ENCODE results near the gene PCDHGA8.
"Not testable (repeated sequence)": the region's sequence is repeated elsewhere in the genome, so short reads cannot be mapped to it uniquely, and the experiment has no call there.

Gene PCDHGA8

DNA sequence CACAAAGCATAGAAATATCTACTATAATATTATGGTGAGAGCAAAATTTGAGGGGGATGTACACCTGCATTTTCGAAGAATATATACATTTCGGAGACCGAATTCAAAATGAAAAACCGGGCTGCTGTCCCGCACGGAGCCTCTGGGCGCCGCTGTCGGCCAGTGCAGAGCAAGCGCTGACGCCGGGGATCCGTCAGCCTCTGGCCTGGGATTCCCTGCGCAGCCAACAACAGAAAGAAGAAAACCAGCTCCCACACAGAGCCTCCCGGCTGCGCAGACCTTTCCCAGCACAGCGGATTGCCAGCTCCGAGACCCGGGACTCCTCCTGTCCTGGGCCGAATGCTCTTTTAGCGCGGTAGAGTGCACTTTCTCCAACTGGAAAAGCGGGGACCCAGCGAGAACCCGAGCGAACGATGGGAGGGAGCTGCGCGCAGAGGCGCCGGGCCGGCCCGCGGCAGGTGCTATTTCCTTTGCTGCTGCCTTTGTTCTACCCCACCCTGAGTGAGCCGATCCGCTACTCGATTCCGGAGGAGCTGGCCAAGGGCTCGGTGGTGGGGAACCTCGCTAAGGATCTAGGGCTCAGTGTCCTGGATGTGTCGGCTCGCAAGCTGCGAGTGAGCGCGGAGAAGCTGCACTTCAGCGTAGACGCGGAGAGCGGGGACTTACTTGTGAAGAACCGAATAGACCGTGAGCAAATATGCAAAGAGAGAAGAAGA lies 15.5 kb downstream of the PCDHGA8 start, which contains the start of gene PCDHGB6:
TSS of gene PCDHGB6 (plus strand) at position 232 of the 716 bp plus-strand sequence. CDS start at position 414, 182 bp downstream.
- H3K27me3 ChIP-seq (ENCODE audit: control insufficient read depth, insufficient read depth, low read length, poor library complexity, severe bottlenecking); H3K4me1 ChIP-seq (ENCODE audit: control insufficient read depth, insufficient read depth, low read length); H3K9me3 ChIP-seq (ENCODE audit: control insufficient read depth, low read length): not testable (repeated sequence)
- H3K27ac ChIP-seq (ENCODE audit: insufficient read depth, low read depth, low read length, poor library complexity, severe bottlenecking): peak within 1 kb of the TSS; percentile 79
- 25 to 27% methylated on average over 50 to 51 of the region's 51 CpGs for WGBS, 2 experiments
- peak within 1 kb of the TSS; percentile 41 for H3K4me3 ChIP-seq (ENCODE audit: insufficient read depth, low read depth, low read length)
- H3K36me3 ChIP-seq (ENCODE audit: control insufficient read depth, insufficient read depth, low read length): peaks cover 13% of the 10 kb centered on the region

DNA sequence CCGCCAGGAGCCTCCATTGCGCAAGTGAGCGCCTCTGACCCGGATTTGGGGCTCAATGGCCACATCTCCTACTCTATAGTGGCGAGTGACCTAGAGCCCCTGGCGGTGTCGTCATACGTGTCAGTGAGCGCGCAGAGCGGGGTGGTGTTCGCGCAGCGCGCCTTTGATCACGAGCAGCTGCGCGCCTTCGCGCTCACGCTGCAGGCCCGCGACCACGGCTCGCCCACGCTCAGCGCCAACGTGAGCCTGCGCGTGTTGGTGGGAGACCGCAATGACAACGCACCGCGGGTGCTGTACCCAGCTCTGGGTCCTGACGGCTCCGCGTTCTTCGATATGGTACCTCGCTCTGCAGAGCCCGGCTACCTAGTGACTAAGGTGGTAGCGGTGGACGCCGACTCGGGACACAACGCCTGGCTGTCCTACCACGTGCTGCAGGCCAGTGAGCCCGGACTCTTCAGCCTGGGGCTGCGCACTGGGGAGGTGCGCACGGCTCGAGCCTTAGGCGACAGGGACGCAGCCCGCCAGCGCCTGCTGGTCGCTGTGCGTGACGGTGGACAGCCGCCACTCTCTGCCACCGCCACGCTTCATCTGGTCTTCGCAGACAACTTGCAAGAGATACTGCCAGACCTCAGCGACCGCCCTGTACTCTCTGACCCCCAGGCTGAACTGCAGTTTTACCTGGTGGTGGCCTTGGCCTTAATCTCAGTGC lies 17.3 kb downstream of the PCDHGA8 start:
- no peaks in the 10 kb centered on the region for H3K27me3 ChIP-seq (ENCODE audit: control insufficient read depth, insufficient read depth, low read length, poor library complexity, severe bottlenecking)
- peaks cover 29% of the 10 kb centered on the region for H3K36me3 ChIP-seq (ENCODE audit: control insufficient read depth, insufficient read depth, low read length)
- H3K4me3 ChIP-seq (ENCODE audit: insufficient read depth, low read depth, low read length): peak overlapping the region; percentile 5
- 97% methylated on average over 64 of the region's 64 CpGs for WGBS, 2 experiments
- peaks cover 6% of the 10 kb centered on the region for H3K9me3 ChIP-seq (ENCODE audit: control insufficient read depth, low read length)
- H3K4me1 ChIP-seq (ENCODE audit: control insufficient read depth, insufficient read depth, low read length): no peaks in the 10 kb centered on the region
- H3K27ac ChIP-seq (ENCODE audit: insufficient read depth, low read depth, low read length, poor library complexity, severe bottlenecking): no peak overlapping the region

DNA sequence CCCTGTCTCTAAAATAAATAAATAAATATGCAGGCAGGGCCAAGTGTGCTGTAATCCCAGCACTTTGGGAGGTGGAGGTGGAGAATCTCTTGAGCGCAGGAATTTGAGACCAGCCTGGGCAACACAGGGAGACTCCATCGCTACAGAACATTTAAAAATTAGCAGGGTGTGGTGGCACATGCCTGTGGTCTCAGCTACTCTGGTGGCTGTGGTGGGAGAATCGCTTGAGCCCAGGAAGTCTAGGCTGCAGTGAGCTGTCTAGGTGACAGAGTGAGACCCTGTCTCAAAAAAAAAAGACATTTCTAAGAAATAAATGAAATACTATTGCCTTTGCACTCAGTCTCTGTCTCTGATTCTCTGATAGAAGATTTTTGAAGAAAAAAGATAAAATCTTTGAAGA lies 19.1 kb downstream of the PCDHGA8 start:
- WGBS, 2 experiments: 92 to 97% methylated on average over 3 of the region's 3 CpGs
- Histone ChIP-seq H3K27ac (ENCODE audit: insufficient read depth, low read depth, low read length, poor library complexity, severe bottlenecking) (no peak overlapping the region), H3K4me1 (ENCODE audit: control insufficient read depth, insufficient read depth, low read length) (no peaks in the 10 kb centered on the region), H3K36me3 (ENCODE audit: control insufficient read depth, insufficient read depth, low read length) (peaks cover 43% of the 10 kb centered on the region), H3K9me3 (ENCODE audit: control insufficient read depth, low read length) (peaks cover 8% of the 10 kb centered on the region), H3K27me3 (ENCODE audit: control insufficient read depth, insufficient read depth, low read length, poor library complexity, severe bottlenecking) (no peaks in the 10 kb centered on the region), H3K4me3 (ENCODE audit: insufficient read depth, low read depth, low read length) (no peak overlapping the region)

DNA sequence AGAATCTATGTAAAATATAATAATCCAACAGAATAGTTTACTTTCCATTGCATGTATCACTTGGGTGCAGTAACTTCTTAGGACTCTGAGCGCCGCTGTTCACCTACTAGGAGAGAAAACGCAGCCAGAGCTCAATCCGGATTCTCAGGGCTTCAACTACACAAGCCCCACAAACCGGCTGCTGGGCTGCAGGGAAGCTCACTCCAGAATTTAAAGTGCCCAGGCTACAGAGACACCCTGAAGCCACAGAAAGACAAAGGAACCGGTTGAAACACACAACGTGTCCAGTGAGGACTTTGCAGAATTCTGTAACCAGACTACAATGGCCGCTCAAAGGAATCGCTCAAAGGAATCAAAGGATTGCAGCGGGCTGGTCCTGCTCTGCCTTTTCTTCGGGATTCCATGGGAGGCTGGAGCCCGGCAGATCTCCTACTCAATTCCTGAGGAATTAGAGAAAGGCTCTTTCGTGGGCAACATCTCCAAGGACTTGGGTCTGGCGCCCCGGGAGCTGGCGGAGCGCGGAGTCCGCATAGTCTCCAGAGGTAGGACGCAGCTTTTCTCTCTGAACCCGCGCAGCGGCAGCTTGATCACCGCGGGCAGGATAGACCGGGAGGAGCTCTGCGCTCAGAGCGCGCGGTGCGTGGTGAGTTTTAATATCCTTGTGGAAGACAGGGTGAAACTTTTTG lies 20.6 kb downstream of the PCDHGA8 start, which contains the start of gene PCDHGA10:
TSS of gene PCDHGA10 (plus strand) at position 134 of the 686 bp plus-strand sequence. CDS start at position 323, 189 bp downstream.
- Histone ChIP-seq H3K27me3 (ENCODE audit: control insufficient read depth, insufficient read depth, low read length, poor library complexity, severe bottlenecking) (no peaks in the 10 kb centered on the region), H3K36me3 (ENCODE audit: control insufficient read depth, insufficient read depth, low read length) (peaks cover 48% of the 10 kb centered on the region), H3K9me3 (ENCODE audit: control insufficient read depth, low read length) (peaks cover 8% of the 10 kb centered on the region), H3K4me1 (ENCODE audit: control insufficient read depth, insufficient read depth, low read length) (no peaks in the 10 kb centered on the region), H3K4me3 (ENCODE audit: insufficient read depth, low read depth, low read length) (peak within 1 kb of the TSS; percentile 46), H3K27ac (ENCODE audit: insufficient read depth, low read depth, low read length, poor library complexity, severe bottlenecking) (peak within 1 kb of the TSS; percentile 17)
- 42 to 49% methylated on average over 31 of the region's 31 CpGs for WGBS, 2 experiments

DNA sequence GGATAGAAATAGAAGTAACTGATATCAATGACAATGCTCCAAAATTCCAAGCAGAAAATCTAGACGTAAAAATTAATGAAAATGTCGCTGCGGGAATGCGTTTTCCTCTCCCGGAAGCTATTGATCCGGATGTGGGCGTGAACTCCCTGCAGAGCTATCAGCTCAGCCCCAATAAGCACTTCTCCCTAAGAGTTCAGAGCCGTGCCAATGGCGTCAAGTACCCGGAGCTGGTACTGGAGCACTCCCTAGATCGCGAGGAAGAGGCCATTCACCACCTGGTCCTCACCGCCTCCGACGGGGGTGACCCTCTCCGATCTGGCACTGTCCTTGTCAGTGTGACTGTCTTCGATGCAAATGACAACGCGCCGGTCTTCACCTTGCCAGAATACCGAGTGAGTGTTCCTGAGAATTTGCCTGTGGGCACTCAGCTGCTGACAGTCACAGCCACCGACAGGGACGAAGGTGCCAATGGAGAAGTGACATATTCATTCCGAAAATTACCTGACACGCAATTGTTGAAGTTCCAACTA lies 21.2 kb downstream of the PCDHGA8 start:
- H3K4me3 ChIP-seq (ENCODE audit: insufficient read depth, low read depth, low read length): peak overlapping the region; percentile 46
- H3K9me3 ChIP-seq (ENCODE audit: control insufficient read depth, low read length): peaks cover 13% of the 10 kb centered on the region
- H3K36me3 ChIP-seq (ENCODE audit: control insufficient read depth, insufficient read depth, low read length): peaks cover 53% of the 10 kb centered on the region
- WGBS, 2 experiments: 60 to 65% methylated on average over 25 of the region's 25 CpGs
- H3K27ac ChIP-seq (ENCODE audit: insufficient read depth, low read depth, low read length, poor library complexity, severe bottlenecking): no peak overlapping the region
- H3K4me1 ChIP-seq (ENCODE audit: control insufficient read depth, insufficient read depth, low read length): no peaks in the 10 kb centered on the region
- H3K27me3 ChIP-seq (ENCODE audit: control insufficient read depth, insufficient read depth, low read length, poor library complexity, severe bottlenecking): no peaks in the 10 kb centered on the region

DNA sequence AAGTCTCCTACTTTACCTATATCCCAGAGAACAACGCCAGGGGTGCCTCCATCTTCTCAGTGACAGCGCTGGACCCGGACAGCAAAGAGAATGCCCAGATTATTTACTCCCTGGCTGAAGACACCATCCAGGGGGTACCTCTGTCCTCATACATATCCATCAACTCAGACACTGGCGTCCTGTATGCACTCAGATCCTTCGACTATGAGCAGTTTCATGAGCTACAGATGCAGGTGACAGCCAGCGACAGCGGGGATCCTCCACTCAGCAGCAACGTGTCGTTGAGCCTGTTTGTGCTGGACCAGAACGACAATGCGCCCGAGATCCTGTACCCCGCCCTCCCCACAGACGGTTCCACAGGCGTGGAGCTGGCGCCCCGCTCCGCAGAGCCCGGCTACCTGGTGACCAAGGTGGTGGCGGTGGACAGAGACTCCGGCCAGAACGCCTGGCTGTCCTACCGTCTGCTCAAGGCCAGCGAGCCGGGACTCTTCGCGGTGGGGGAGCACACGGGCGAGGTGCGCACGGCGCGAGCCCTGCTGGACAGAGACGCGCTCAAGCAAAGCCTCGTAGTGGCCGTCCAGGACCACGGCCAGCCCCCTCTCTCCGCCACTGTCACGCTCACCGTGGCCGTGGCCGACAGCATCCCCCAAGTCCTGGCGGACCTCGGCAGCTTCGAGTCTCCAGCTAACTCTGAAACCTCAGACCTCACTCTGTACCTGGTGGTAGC lies 22.3 kb downstream of the PCDHGA8 start:
- H3K36me3 ChIP-seq (ENCODE audit: control insufficient read depth, insufficient read depth, low read length): peaks cover 50% of the 10 kb centered on the region
- not testable (repeated sequence) for H3K4me1 ChIP-seq (ENCODE audit: control insufficient read depth, insufficient read depth, low read length); H3K27me3 ChIP-seq (ENCODE audit: control insufficient read depth, insufficient read depth, low read length, poor library complexity, severe bottlenecking); H3K27ac ChIP-seq (ENCODE audit: insufficient read depth, low read depth, low read length, poor library complexity, severe bottlenecking); H3K4me3 ChIP-seq (ENCODE audit: insufficient read depth, low read depth, low read length)
- peaks cover 11% of the 10 kb centered on the region for H3K9me3 ChIP-seq (ENCODE audit: control insufficient read depth, low read length)
- 95 to 97% methylated on average over 46 of the region's 46 CpGs for WGBS, 2 experiments

DNA sequence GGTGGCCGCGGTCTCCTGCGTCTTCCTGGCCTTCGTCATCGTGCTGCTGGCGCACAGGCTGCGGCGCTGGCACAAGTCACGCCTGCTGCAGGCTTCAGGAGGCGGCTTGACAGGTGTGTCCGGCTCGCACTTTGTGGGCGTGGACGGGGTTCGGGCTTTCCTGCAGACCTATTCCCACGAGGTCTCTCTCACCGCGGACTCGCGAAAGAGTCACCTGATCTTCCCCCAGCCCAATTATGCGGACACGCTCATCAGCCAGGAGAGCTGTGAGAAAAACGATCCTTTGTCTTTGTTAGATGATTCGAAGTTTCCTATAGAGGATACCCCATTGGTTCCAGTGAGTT lies 22.8 kb downstream of the PCDHGA8 start:
- H3K27me3 ChIP-seq (ENCODE audit: control insufficient read depth, insufficient read depth, low read length, poor library complexity, severe bottlenecking); H3K4me1 ChIP-seq (ENCODE audit: control insufficient read depth, insufficient read depth, low read length); H3K27ac ChIP-seq (ENCODE audit: insufficient read depth, low read depth, low read length, poor library complexity, severe bottlenecking); H3K4me3 ChIP-seq (ENCODE audit: insufficient read depth, low read depth, low read length): not testable (repeated sequence)
- Histone ChIP-seq H3K36me3 (ENCODE audit: control insufficient read depth, insufficient read depth, low read length) (peaks cover 48% of the 10 kb centered on the region), H3K9me3 (ENCODE audit: control insufficient read depth, low read length) (peaks cover 11% of the 10 kb centered on the region)
- WGBS, 2 experiments: 96% methylated on average over 24 of the region's 24 CpGs

DNA sequence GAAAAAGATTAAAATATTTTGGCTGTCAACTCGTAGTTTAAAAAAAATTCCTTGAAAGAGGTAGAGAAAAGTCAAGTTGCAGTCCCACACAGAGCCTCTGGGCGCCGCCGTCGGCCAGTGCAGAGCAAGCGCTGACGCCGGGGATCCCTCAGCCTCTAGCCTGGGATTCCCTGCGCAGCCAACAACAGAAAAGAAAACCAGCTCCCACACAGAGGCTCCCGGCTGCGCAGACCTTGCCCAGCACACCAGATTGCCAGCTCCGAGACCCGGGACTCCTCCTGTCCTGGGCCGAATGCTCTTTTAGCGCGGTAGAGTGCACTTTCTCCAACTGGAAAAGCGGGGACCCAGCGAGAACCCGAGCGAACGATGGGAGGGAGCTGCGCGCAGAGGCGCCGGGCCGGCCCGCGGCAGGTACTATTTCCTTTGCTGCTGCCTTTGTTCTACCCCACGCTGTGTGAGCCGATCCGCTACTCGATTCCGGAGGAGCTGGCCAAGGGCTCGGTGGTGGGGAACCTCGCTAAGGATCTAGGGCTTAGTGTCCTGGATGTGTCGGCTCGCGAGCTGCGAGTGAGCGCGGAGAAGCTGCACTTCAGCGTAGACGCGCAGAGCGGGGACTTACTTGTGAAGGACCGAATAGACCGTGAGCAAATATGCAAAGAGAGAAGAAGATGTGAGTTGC lies 25.2 kb downstream of the PCDHGA8 start, which contains the start of gene PCDHGB7:
TSS of gene PCDHGB7 (plus strand) at position 184 of the 679 bp plus-strand sequence. CDS start at position 367, 183 bp downstream.
- H3K4me3 ChIP-seq (ENCODE audit: insufficient read depth, low read depth, low read length): peak within 1 kb of the TSS; percentile 24
- not testable (repeated sequence) for H3K27ac ChIP-seq (ENCODE audit: insufficient read depth, low read depth, low read length, poor library complexity, severe bottlenecking); H3K27me3 ChIP-seq (ENCODE audit: control insufficient read depth, insufficient read depth, low read length, poor library complexity, severe bottlenecking); H3K4me1 ChIP-seq (ENCODE audit: control insufficient read depth, insufficient read depth, low read length)
- H3K36me3 ChIP-seq (ENCODE audit: control insufficient read depth, insufficient read depth, low read length): peaks cover 64% of the 10 kb centered on the region
- H3K9me3 ChIP-seq (ENCODE audit: control insufficient read depth, low read length): peaks cover 22% of the 10 kb centered on the region
- 54 to 60% methylated on average over 45 to 46 of the region's 47 CpGs for WGBS, 2 experiments

Measured in ectodermal cell (in vitro differentiated cells).